NB4 (cell line): ENCODE results near the gene RHOD.

Source experiments
- POLR2A ChIP-seq: IDR thresholded peaks from 2 replicates; pipeline ENCODE4 v1.6.1; 2011; ENCODE audit warnings: mild to moderate bottlenecking; ENCODE audit not compliant: insufficient read length; ENCODE audit errors: extremely low read depth
- TF ChIP-seq, protein P1 (sequence below): IDR thresholded peaks from one replicate; pipeline ENCODE4 v1.5.1; 2012; ENCODE audit warnings: low read depth, low read length

DNA sequence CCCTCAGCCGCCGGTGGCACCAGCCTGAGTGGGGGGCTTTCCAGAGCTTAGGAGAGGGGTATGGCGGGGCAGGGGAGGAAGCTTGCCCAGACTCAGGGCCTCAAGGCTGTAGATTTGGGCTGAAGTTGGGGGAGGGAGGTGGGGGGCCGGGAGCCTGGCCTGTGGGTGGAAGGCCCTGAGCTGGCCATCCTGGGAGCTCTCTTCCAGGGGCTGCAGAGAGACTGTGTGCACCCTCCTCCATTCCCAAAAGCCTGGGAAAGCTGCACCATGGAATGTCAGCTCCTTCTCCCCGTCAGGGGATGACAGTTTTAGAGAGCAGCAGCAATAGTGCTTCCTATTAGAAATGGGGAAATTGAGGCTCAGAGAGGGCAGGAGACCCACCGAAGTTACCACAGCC, 32.7 kb upstream of the RHOD start:
- TF ChIP-seq, protein P1, sequence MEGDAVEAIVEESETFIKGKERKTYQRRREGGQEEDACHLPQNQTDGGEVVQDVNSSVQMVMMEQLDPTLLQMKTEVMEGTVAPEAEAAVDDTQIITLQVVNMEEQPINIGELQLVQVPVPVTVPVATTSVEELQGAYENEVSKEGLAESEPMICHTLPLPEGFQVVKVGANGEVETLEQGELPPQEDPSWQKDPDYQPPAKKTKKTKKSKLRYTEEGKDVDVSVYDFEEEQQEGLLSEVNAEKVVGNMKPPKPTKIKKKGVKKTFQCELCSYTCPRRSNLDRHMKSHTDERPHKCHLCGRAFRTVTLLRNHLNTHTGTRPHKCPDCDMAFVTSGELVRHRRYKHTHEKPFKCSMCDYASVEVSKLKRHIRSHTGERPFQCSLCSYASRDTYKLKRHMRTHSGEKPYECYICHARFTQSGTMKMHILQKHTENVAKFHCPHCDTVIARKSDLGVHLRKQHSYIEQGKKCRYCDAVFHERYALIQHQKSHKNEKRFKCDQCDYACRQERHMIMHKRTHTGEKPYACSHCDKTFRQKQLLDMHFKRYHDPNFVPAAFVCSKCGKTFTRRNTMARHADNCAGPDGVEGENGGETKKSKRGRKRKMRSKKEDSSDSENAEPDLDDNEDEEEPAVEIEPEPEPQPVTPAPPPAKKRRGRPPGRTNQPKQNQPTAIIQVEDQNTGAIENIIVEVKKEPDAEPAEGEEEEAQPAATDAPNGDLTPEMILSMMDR: no peak
- no peak for TF ChIP-seq POLR2A
